K562 (cell line): ENCODE results near the gene CUTA. TPM values are rescaled to one million over a fixed set of nuclear protein-coding genes. Genes with fewer than 3 reads are reported as not detected.

Experiments
- CC2D1A ChIP-seq: fragments of 450-650 bp; IDR thresholded peaks from 2 replicates; pipeline ENCODE4 v1.6.1; 2017; ENCODE audit warnings: mild to moderate bottlenecking
- CHCHD3 ChIP-seq: fragments of 250-450 bp; sonication (Bioruptor Pico); IDR thresholded peaks from 2 replicates; pipeline ENCODE4 v2.1.2; 2022; ENCODE audit warnings: mild to moderate bottlenecking
- HMGN3 ChIP-seq: IDR thresholded peaks from 2 replicates; pipeline ENCODE4 v1.6.1; 2011; ENCODE audit warnings: borderline replicate concordance, low read depth, mild to moderate bottlenecking, mixed read lengths, low read length; ENCODE audit not compliant: insufficient read length; ENCODE audit errors: extremely low read depth
- KAT8 ChIP-seq: fragments of 450-650 bp; IDR thresholded peaks from 2 replicates; pipeline ENCODE4 v1.6.1; 2016; ENCODE audit warnings: low read depth, mild to moderate bottlenecking
- KDM2B ChIP-seq: fragments of 250-450 bp; sonication (Bioruptor Pico); IDR thresholded peaks from 2 replicates; pipeline ENCODE4 v1.8.0; 2021; ENCODE audit warnings: mild to moderate bottlenecking, moderate library complexity
- MTA1 ChIP-seq: fragments of 450-650 bp; IDR thresholded peaks from 2 replicates; pipeline ENCODE4 v1.6.1; 2017; ENCODE audit warnings: borderline replicate concordance
- NUFIP1 ChIP-seq: fragments of 450-650 bp; IDR thresholded peaks from 2 replicates; pipeline ENCODE4 v1.6.1; 2018; ENCODE audit not compliant: partially characterized antibody
- POLR3G ChIP-seq: IDR thresholded peaks from 2 replicates; pipeline ENCODE4 v1.6.1; 2011; ENCODE audit not compliant: insufficient read length, insufficient replicate concordance; ENCODE audit errors: extremely low read depth
- SAFB2 ChIP-seq: fragments of 200-400 bp; formaldehyde crosslinking; IDR thresholded peaks from 2 replicates; pipeline ENCODE4 v1.6.1; 2018; ENCODE audit warnings: borderline replicate concordance, low read length, low read depth, moderate library complexity; ENCODE audit not compliant: severe bottlenecking
- SLC30A9 ChIP-seq: fragments of 250-450 bp; sonication (Bioruptor Pico); IDR thresholded peaks from 2 replicates; pipeline ENCODE4 v1.8.0; 2022; ENCODE audit warnings: mild to moderate bottlenecking, moderate library complexity
- YY1 ChIP-seq, 3 experiments: IDR thresholded peaks; 2 replicates each; pipeline ENCODE4 v1.6.1; 2011; ENCODE audit warnings: low read length in 2 of 3, mild to moderate bottlenecking in 2 of 3, moderate library complexity in 2 of 3, borderline replicate concordance in 1 of 3, control low read depth in 1 of 3, low read depth in 1 of 3; ENCODE audit not compliant: insufficient read depth in 3 of 3, insufficient replicate concordance in 2 of 3, control insufficient read depth in 1 of 3, insufficient read length in 1 of 3; ENCODE audit errors: extremely low read depth in 1 of 3
- ZC3H11A ChIP-seq: IDR thresholded peaks from 2 replicates; pipeline ENCODE4 v1.6.1; 2012; ENCODE audit warnings: low read depth, low read length, improper control_type of control experiment
- ZC3H8 ChIP-seq: fragments of 450-650 bp; IDR thresholded peaks from 2 replicates; pipeline ENCODE4 v1.6.1; 2017
- ZFP30 ChIP-seq: fragments of 250-450 bp; sonication (Bioruptor Pico); IDR thresholded peaks from 2 replicates; pipeline ENCODE4 v1.8.0; 2022; ENCODE audit warnings: moderate library complexity, mild to moderate bottlenecking, inconsistent platforms, borderline replicate concordance
- ZNF121 ChIP-seq: sonication (generic); formaldehyde crosslinking; conservative IDR thresholded peaks from 2 replicates; pipeline ENCODE4 v1.8.0; 2022; ENCODE audit warnings: missing genetic modification reagents
- ZNF134 ChIP-seq: fragments of 250-450 bp; sonication (Bioruptor Pico); conservative IDR thresholded peaks from 2 replicates; pipeline ENCODE4 v1.4.0; 2020
- ZNF253 ChIP-seq: fragments of 250-450 bp; sonication (Bioruptor Pico); conservative IDR thresholded peaks from 2 replicates; pipeline ENCODE4 v1.6.1; 2021; ENCODE audit warnings: mild to moderate bottlenecking
- ZNF311 ChIP-seq: fragments of 250-450 bp; sonication (Bioruptor Pico); IDR thresholded peaks from 2 replicates; pipeline ENCODE4 v1.4.0; 2020; ENCODE audit warnings: mild to moderate bottlenecking, moderate library complexity
- ZNF407 ChIP-seq: fragments of 450-650 bp; IDR thresholded peaks from 2 replicates; pipeline ENCODE4 v1.6.1; 2016; ENCODE audit warnings: low read depth
- ZNF584 ChIP-seq: fragments of 200-800 bp; sonication (Bioruptor generic); IDR thresholded peaks from 2 replicates; pipeline ENCODE4 v1.6.1; 2016; ENCODE audit warnings: low read depth, mild to moderate bottlenecking, missing genetic modification characterization, missing compliant biosample characterization
- ZNF76 ChIP-seq: fragments of 250-450 bp; sonication (Bioruptor Pico); IDR thresholded peaks from 2 replicates; pipeline ENCODE4 v1.4.0; 2020; ENCODE audit warnings: mild to moderate bottlenecking, moderate library complexity, borderline replicate concordance
- ZSCAN29 ChIP-seq: fragments of 450-650 bp; IDR thresholded peaks from 2 replicates; pipeline ENCODE4 v1.6.1; 2017
- polyA plus RNA-seq, 8 experiments: library from polyadenylated mRNA; depleted of rRNA in 4 of 8; stranded (reverse) in 5 of 8; unstranded in 3 of 8; fragments of >200 nt; fragmentation: Nextera tagmentation in 2 of 8; fragmentation: Illumina TruSeq in 1 of 8; extraction: Ambion mirVana in 2 of 8; extraction: Trizol in 1 of 8; gene quantifications; 2 replicates each; pipeline versions ENCODE4 v1.2.1 to v1.2.3, GENCODE V29; 2011 to 2014; ENCODE audit warnings: inconsistent platforms in 1 of 8, missing spikeins in 1 of 8
- total RNA-seq, 7 experiments: library from RNA; depleted of rRNA in 6 of 7; stranded (reverse); fragments of >200 nt in 6 of 7; fragmentation: Illumina TruSeq in 2 of 7; extraction: Trizol in 2 of 7; gene quantifications; 2 replicates each; pipeline versions ENCODE4 v1.2.1 to v1.2.3, GENCODE V29; 2011 to 2021; ENCODE audit warnings: low replicate concordance in 1 of 7

The CUTA gene
- total and polyA plus RNA-seq, 9 of the 15 experiments (the other 6 are each of a cell fraction or from before 2014, with no cell fraction given), result 166 to 682 (median 310) TPM

- TF ChIP-seq ZNF407 (no peak), ZNF311 (no peak), ZFP30 (CRISPR knock-in tag) (0 out of 2 replicates have a peak, but pooled peaks have one; percentile 39), SLC30A9 (no peak), HMGN3 (no peak), SAFB2 (no peak), ZC3H11A (no peak), ZC3H8 (no peak), CHCHD3 (CRISPR knock-in tag) (no peak), ZNF76 (CRISPR knock-in tag) (no peak), ZSCAN29 (no peak), POLR3G (no peak), MTA1 (0 out of 2 replicates have a peak, but pooled peaks have one; percentile 16), KDM2B (CRISPR knock-in tag) (0 out of 2 replicates have a peak, but pooled peaks have one; percentile 27), YY1 (IDR thresholded peaks at IDR 0.05; ENCODE audit: borderline replicate concordance in 1 of 3, control insufficient read depth in 1 of 3, extremely low read depth in 1 of 3, insufficient read depth in 3 of 3, insufficient read length in 1 of 3, insufficient replicate concordance in 2 of 3, low read depth in 1 of 3, low read length in 2 of 3) (no peak), ZNF121 (CRISPR knock-in tag) (no peak), ZNF584 (CRISPR knock-in tag) (no peak), CC2D1A (no peak), KAT8 (no peak), ZNF253 (CRISPR knock-in tag) (no peak), NUFIP1 (no peak), ZNF134 (CRISPR knock-in tag) (no peak)
These were observed 25.8 kb downstream of the CUTA start (continued) for GRCh38 chr6:33391922-33392594.
